HT1080 (cell line): ENCODE results near the gene SEMA4B. TPM values are rescaled to one million over a fixed set of nuclear protein-coding genes. Genes with fewer than 3 reads are reported as not detected.
"Not testable (repeated sequence)": the region's sequence is repeated elsewhere in the genome, so short reads cannot be mapped to it uniquely, and the experiment has no call there.

Experiments used
- DNase-seq: peaks from one replicate; pipeline ENCODE4 v3.0.0-alpha.2; 2015; ENCODE audit warnings: low read depth
- total RNA-seq: library from RNA; depleted of rRNA; stranded (reverse); fragments of >200 nt; shearing (Covaris generic); gene quantifications from 2 replicates; pipeline ENCODE4 v1.2.3, GENCODE V29; 2014

SEMA4B gene
- total RNA-seq, 1 experiment from 2014 or later = 57.1 TPM

DNA sequence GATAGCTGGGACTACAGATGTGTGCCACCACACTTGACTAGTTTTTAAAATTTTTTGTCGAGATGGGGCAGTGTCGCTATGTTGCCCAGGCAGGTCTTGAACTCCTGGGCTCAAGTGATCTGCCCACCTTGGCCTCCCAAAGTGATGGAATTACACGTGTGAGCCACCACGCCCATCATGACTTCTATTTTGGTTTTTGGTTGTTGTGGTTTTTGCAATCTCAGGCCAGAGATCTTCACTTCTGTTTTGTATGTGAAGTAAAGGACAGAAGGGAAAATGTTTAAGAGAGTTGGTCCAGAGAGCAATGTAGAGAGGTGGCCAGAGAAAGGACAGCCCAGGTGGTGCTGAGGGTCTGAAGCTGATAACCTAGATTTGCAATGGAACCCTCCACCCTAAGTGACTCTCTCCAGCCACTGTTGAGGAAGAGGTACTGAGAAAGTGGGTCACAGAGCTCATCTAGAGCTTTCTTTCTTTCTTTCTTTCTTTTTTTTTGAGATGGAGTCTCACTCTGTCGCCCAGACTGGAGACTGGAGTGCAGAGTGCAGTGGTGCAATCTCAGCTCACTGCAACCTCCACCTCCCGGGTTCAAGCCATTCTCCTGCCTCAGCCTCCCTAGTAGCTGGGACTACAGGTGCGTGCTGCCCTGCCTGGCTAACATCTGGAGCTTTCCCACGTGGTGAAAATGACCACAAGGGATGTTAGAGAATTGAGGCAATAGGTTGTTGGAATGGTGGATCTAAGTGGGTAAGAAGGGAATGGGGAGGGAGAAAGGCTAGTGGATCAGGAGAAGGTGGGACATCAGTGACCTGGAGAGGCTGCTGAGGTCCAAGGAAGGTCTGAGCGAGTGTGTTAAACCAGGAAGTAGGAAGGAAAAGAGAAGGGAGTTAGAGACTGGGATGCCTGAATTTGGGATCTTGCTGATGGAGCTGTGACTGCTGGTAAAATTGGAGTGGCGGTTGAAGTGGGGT lies 22.4 kb upstream of the SEMA4B start:
- no peak for DNase-seq

DNA sequence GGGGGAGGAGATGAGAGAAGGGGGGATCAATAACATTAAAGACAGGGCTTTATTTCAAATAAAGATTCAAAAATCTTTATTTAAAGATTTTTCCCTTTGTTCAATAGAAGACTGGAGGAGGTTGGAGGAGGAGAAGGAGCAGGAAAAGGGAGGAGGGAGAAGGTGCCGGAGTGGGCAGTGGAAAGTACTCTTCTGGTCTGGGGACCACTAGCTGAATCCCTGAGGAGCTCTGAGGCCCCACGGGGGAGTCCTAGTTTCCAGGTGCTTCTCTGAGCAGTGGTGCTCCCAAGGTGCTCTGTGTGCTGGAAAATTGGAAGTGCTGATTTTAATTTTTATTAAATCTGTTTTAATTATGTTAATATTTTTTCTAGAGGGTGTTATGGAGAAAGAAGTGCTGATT lies 19.4 kb upstream of the SEMA4B start:
- DNase-seq = no peak

DNA sequence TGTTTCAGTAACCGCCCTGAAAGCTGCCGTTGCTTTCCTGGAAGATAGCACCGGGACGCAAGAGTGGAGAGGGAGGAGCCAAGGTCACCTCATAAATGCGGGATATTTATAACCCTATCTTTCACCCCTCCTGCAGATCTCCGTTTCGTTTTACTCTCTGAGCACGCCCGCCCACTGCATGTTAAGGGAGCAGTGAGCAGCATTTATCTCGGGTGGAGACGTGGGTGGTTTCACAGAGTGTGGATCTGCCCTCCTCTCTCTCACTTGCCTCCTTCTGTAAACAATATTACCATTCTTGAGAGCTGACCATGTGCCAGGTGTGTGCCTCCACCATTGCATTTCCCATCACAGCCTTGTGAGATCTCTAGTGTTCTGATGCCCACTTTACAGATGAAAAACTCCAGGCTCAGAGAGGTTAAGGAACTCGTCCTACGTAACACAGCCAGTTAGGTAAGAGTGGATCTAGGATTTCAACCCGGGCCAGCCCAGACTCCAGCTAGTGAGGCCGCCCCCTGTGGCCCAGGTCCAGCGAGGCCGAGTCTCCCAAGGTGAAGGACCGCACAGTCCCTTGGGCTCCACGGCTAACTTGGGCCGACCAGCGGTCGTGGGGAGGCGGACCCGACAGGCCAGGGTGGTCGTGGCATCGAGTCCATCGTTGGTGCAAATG lies 16.9 kb upstream of the SEMA4B start:
- DNase-seq = peak; percentile 49

DNA sequence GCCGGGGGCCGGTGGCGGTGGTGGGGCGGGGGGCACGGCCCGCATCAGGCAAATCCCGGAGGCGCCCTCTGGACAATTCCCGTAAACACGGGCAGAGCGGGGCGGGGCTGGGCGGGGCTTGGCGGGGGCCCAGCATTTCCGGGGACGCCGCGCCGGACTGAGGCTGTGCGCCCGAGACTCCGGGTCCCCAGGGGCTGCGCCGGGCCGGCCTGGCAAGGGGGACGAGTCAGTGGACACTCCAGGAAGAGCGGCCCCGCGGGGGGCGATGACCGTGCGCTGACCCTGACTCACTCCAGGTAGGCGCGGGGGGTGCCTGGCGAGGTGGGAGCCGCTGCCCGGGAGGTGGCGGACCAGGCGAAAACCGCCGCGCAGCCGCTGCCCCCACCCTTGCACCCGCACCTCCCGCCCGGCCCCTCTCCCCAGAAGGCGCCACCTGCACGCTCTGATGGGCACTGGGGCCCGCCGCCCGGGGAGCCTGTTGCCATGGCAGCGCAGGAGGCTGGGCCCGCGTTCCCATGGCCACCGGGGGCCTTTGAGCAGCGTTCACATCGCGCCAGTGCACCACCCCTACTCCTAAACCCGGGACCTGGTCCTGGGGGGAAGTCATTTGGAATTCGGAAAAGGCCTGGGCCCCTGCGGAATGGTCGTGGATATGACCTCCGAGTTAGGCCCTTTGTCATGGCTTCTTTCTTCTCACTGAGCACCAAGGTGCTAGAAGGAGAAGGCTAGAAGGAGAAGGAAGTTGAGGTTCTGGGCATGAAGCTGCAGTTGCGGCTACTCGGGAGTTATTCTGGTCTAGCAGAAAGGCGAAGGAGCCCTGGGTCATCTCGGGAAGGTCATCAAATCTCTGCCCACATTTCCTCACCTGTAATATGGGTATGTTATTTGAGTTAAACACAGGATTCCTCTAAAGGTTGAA lies 16.1 kb upstream of the SEMA4B start:
- DNase-seq = no peak

DNA sequence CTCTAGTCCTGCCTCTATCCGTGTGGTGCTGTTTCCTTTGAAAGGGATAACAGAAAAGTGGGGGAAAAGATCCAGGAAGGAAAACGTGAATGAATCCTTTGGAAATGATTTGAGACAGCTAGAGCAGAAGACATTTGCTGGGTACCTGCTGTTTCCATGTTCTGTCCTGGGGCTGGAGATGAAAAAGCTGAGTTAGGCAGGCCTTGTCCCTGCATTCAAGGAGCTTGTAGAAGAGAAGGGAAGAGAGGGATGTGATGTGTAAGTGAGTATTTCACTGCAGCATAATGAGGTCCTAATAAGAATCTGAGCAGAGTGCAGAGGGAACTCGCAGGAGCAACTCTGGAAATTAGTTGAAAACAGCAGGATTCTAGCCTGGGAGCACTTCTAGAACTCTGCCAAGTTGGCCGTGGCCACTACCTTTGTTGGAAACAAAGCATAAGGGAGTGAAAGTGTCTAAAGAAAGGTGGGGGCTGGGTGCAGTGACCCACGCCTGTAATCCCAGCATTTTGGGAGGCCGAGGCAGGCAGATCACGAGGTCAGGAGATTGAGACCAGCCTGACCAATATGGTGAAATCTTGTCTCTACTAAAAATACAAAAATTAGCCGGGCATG lies 13.8 kb upstream of the SEMA4B start:
- no peak for DNase-seq

DNA sequence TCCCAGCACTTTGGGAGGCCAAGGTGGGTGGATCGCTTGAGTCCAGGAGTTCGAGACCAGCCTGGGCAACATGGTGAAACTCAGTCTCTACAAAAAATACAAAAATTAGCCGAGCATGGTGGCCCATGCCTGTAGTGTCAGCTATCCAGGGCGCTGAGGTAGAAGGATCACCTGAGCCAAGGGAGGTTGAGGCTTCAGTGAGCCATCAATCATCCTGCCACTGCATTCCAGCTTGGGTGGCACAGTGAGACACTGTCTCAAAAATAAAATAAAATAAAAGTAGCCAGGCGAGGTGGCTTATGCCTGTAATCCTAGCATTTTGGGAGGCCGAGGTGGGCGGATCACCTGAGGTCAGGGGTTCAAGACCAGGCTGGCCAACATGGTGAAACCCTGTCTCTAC lies 13.1 kb upstream of the SEMA4B start:
- DNase-seq = not testable (repeated sequence)

DNA sequence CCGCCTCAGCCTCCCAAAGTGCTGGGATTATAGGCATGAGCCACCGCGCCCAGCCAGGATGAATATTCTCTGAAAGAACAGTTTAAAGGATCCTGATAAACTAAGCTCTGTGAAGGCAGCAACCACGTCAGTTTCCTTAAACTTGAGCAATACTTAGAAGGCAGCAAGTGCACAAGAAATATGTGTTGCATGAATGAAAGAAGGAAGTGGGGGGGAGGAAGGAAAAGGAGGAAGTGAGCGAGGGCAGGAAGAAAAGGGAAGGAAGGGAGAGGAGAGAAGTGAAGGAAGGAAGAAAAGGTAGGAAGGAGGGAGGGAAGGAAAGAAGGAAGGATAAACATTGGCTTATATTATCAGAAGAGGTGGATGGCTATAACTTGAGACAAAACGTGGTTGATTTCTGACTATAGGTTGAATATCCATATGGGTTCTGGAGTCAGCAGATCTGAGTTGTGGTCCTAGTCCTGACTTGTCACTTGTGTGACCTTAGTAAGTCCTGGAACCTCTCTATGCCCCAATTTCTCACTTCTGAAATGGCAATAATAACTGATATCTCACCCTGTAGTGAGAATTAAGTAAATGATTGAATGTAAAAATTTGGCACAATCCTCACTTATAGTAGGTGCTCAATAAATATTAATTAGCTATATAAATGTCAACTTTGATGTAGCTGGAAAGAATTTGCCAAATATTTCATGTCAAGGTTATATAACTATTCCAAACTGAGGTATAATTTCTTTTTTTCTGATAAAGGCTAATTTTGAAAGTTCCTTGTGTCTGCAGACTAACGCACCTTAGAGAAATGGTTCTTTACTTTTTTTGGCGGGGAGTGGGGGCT lies 12.0 kb upstream of the SEMA4B start:
- DNase-seq = no peak

DNA sequence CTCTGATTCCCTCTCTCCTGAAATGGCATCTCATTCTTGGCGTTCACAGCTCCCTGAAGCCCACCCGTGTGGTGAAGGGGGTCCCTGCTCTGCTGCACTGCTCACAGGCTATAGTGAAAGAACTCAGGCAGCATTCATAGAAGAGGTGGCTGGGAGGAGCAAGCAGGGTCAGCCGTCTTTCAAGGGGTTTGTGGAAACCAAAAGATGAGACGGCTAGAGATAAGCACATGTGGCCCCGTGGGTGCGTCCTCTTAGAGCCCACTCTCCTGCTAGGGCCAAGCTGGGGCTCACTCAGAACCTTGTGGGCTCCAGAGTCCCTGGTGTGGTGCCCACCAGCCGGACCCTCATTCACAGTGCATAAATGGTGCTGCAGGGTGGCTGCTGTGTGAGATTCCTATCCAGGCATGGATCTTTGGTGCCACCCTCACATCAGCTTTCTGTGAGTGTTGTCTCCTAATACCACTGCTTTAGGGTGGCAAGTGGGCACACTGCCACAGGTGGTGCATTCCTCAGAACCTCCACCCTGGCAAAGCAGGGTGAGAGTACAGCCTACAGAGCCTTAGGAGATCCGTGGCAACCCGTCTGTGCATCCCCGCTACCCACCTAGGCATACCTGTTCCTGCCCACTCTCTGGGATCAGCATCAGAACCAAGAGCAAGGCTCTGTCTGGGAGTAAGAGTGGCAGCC lies 11.2 kb upstream of the SEMA4B start:
- no peak for DNase-seq

DNA sequence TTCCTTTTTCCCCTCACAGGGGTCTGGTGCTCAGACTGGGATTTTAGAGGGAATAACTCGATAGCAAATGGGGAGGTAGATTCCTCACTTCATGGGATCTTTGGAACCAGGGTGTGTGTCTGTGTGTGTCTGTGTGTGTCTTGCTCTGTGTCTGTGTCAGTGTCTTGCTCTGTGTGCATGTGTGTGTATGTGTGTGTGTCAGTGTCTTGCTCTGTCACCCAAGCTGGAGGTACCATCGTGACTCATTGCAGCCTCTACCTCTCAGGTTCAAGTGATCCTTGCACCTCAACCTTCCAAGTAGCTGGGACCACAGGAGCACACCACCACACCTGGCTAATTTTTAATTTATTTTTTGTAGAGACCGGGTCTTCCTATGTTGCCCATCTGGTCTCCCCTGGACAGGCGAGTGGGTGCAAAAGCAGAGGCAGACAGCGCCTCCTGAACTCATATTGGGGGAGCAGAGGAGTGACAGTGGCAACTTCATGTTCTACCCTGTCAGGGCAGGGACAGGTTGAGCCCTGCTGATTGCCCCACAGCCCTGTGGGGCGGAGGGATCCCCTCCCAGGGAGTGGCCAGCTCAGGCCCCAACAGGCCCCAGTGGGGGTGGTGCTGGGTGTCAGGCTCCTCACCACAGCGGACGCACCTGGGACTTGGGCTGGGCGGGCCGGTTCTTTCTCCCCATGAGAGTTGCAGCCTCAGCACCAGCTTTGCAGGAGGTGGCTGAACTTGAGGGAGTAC lies 10.4 kb upstream of the SEMA4B start:
- DNase-seq = no peak

DNA sequence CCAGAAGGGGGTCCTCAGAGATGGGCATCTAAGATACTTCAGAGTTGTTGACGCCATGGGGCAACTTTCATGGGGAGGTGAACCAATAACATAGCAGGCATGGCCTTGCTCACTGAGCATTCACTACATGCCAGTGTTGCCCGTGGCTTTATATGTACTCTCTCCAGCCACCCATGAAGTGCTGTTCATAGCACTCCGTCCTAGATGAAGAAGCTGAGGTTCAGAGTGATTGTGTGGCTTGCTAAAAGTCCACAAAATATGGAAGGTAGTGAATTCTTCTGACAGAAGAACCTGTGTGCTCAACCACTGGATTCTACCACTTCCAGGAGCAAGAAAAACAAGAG lies 9.8 kb upstream of the SEMA4B start:
- no peak for DNase-seq

DNA sequence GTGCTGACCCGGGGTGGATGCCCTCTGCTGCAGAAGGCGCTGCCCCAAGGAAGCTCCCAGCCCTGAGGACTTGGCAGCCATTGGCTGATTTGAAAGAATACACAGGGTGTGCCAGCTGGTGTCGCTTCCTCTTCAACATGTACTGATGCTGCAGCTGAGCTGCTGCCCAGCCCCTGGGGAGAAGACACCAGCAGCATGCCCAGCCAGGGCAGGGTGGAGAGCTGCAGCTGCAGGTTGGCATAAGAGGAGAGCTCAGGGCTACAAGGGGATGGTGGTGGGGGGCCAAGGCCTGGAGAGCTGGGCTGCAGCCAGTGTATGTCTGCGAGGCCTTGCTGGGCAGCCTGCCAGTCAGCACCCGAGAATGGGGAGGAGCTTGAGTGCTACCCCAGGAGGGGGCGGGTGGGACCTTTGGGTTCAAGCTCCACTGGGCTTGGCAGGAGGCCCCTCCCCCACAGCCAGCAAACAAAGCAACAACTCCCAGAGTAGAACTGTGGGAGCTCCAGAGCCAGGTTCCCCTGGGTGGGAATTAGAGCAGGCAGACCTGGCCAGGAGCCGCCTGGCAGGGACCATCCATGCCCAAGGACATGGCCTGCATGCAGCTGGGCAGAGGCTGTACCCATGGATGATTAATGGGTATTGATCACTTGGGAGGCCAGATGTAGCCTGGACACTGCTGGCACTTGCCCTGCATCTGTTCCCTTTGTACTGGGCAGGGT lies 9.2 kb upstream of the SEMA4B start:
- no peak for DNase-seq

DNA sequence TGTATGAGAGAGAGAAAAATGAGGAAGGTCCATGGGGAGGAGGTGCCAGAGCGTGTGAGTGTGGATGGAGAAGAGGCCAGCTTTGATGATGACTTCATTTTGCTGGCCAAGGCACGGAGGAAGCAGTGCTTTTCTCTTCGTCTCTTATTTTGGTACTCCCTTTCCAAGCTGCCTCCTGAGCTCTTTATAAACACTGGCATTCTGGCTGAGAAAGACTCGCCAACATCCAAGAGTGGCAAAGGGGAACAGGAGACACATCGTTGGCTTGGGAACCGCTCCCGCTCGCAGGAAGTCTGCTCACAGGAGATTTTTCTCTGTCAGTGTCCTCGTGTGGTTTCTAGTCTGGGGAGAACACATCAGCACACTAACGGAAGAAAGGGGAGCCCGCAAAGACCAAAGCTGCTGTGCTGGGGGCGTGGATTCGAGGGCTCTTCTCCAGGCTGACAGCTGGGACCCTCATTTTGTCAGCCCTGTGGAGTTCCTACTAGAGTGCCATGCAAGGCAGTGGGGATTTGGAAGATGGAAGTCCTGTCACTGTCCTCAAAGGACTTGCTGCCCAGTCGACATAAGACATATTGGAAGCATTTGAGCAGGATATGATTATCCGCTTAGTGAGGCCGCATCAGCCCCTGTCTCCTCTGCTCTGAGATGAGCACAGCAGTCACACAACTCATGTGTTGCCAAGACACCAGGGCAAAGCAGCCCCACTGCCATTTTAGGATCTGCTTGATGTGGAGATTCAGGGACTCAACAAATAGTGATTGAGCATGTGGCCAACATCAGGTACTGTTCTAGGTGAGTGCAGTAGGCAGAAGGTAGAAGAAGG lies 8.0 kb upstream of the SEMA4B start:
- no peak for DNase-seq

DNA sequence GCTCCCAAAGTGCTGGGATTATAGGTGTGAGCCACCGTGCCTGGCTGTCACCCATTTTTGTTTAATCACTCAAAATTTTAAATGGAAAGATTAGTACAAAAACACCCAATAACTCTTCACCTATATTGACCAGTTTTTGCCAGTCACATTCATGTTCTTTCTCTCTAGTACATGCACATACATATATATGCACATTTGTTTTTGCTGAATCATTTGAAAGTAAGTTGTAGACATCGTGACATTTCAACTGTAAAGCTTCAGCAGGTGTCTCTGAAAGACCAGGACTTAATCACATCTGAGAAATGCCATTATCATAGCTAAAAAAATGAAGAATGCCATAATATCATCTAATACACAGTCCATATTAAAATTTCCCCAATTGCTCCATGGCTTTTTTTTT lies 6.5 kb upstream of the SEMA4B start:
- DNase-seq = no peak

DNA sequence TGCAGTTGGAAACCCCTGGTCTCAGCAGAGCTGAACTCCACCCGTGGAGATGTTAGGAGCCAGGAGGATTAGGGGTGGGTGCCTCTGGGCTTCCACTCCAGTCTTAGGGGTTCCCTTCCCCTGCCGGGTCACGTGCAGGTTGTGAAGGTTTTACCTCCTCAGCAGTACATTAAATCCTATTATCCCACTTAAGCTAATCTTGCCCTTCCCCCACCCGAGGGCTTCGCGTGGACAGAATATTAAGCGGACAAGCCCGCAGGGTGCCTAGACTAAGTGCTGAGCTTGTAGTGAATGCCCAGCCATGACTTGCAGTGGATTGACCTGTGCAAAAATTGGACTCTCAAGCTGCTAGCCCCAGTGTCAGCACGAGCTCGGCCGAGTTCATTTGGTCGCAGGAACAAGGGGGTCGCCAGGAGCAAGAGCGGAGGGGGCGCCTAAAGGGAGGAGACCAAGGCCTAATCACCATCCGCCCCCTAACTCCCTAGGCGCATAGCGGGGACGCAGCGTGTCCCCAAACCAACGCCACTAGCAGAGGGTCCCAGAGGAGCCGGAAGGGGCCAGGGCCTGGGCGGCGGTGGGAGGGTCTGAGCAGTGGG lies 498 bp upstream of the SEMA4B start:
- DNase-seq = no peak

DNA sequence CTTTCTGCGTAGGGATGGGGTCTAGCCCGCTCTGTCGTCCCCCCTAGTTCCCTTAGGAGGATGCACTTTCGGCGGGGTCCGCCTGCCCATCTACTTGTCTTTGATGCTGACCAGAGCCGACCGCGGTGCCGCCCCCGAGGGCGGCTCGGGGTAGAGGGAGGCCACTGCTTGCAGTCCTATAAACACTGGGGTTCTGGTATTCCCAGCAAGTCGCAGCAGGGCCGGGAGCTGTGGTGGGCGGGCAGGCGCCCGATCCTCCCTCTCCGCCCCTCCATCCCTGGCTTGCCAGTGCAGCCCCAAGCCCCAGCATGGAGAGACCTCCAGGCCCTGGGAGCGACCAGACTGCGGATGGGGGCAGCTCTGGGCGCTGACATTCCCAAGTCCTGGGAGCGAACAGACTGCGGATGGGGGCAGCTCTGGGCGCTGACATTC lies 830 bp downstream of the SEMA4B start:
- DNase-seq = no peak

DNA sequence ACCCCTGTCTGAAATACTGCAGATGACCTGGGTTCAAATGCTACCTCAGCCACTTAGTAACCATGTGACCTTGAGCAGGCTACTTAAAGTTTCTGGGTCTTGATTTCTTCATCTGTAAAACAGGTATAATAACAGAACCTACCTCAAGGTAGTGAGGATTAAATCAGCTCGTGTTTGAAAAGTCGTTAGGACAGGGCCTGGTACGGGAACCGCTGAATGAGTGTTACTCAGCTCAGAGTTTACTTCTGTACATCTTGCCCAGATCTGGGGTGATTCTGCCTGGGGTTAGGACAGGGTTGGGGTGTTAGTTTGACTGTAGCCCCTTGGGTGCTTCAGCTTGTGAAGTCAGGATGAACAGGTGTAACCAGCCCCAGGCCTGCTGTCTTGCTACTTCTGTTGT lies 1.8 kb downstream of the SEMA4B start:
- no peak for DNase-seq

DNA sequence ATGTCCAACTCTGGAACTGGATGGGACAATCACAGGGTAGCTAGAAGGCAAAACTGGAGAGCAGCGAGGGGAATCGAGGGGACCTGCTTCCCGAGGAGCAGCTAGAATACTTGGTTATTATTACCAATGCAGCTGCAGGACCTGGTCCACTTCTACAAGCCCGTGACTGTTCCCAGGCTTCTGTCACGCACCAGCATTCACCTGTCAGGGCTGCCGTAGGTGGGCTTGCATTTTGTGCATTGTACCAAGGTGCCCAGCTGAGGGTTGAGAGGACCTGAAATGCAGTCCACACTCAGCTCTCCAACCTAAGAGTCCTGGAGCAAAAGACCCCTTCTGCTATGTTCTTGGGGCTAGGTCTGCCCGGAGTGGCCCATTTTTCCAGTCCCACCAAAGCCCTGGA lies 2.3 kb downstream of the SEMA4B start:
- no peak for DNase-seq
